ENCODE measurements around the gene DNAJB6.
A peak's percentile ranks its signal among the peaks of the same experiment; 100 is the strongest.

The DNAJB6 gene

DNA sequence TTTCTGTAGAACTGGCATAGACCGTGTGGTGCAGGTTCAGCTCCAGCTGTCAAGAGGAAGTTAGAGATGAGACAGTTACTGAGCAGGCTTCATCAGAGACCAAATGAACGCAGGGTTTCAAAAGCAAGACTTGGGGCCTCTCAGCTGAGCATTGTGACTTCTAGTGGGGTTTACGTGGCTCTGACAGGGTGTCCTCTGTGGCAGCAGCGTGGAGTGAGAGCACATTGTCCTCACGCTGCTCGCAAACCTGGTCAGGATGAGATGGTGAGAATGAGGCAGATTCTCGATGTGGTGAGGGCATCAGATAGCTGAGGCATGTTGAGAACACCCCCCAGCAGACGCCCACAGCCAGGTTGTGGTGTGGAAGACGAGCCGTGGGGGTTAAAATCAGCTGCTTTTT lies 126.0 kb downstream of the DNAJB6 start:
- TF ChIP-seq, protein P1, sequence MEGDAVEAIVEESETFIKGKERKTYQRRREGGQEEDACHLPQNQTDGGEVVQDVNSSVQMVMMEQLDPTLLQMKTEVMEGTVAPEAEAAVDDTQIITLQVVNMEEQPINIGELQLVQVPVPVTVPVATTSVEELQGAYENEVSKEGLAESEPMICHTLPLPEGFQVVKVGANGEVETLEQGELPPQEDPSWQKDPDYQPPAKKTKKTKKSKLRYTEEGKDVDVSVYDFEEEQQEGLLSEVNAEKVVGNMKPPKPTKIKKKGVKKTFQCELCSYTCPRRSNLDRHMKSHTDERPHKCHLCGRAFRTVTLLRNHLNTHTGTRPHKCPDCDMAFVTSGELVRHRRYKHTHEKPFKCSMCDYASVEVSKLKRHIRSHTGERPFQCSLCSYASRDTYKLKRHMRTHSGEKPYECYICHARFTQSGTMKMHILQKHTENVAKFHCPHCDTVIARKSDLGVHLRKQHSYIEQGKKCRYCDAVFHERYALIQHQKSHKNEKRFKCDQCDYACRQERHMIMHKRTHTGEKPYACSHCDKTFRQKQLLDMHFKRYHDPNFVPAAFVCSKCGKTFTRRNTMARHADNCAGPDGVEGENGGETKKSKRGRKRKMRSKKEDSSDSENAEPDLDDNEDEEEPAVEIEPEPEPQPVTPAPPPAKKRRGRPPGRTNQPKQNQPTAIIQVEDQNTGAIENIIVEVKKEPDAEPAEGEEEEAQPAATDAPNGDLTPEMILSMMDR (conservative IDR thresholded peaks at IDR 0.05; ENCODE audit: control insufficient read depth, insufficient read depth, low read depth, low read length): no peak
- no peak for DNase-seq (ENCODE audit: low read depth)
- no peak overlapping the region for H3K4me3 ChIP-seq (ENCODE audit: control insufficient read depth, low read depth, low read length)

DNA sequence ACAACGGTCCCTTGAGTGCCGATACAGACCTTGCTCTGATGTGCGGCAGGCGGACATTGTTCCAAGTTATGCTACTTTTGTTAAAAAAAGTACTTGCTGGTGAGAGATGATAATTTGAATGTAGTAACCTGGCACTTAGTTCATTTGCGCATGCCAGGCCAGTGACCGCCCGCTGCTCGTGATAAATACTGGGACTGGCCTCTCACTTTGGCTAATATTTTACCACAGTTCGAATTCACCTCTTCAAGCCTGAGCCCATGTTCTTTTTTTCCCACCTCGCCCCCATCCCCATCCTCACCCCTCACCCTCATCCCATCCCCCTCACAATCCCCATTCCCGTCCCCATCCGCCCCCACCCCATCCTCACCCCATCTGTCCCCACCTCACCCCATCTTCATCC lies 126.4 kb downstream of the DNAJB6 start:
- H3K4me3 ChIP-seq (ENCODE audit: control insufficient read depth, low read depth, low read length): no peak overlapping the region
- DNase-seq (ENCODE audit: low read depth): no peak
- TF ChIP-seq, protein P1 (conservative IDR thresholded peaks at IDR 0.05; ENCODE audit: control insufficient read depth, insufficient read depth, low read depth, low read length): no peak

DNA sequence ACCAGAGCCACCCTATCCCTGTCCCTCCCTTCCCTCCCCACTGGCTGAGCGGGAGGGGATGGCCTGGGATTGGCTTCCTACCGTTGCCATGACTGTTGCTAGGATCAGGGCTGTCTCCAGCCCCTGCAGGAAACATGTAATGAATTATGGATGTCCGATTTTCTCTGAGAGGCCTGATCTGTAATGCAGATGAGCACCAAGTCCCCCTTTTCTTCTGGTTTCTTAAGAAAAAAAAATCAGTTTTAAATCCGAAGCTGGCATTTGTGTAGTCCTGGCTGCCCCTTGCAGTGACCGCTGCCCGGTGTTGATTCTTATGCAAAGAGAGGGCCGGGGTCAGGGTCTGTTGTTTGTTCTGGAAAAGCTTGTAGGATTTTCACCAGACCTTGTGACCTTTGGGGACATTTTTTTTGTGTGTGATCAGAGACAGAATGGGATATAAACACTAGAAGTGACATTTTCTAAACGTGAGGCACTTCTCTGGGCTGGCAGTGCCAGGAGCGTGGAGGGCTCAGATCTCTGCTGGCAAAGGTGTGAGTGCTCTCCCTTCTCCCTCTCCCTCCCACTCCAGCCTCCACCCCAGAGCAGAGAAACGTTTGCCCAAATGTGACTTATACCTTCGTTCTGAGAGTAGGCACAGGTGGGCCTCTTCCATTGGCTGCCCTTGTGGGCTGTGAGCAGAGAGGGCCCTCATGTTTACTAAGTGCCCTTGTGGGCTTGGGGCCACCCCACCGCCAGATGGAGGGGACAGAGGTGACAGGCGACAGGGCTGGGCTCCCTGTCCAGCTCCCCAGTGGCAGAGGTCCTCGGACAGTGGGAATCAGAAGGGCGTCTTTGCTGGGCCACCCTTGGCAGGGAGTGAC lies 127.5 kb downstream of the DNAJB6 start:
- no peak for DNase-seq (ENCODE audit: low read depth)
- H3K4me3 ChIP-seq (ENCODE audit: control insufficient read depth, low read depth, low read length): no peak overlapping the region
- TF ChIP-seq, protein P1 (conservative IDR thresholded peaks at IDR 0.05; ENCODE audit: control insufficient read depth, insufficient read depth, low read depth, low read length): no peak

GRCh38 chr7:157464971-157465886 lies 128.4 kb downstream of the DNAJB6 start:
- TF ChIP-seq, protein P1 (conservative IDR thresholded peaks at IDR 0.05; ENCODE audit: control insufficient read depth, insufficient read depth, low read depth, low read length): no peak
- DNase-seq (ENCODE audit: low read depth): no peak
- no peak overlapping the region for H3K4me3 ChIP-seq (ENCODE audit: control insufficient read depth, low read depth, low read length)

DNA sequence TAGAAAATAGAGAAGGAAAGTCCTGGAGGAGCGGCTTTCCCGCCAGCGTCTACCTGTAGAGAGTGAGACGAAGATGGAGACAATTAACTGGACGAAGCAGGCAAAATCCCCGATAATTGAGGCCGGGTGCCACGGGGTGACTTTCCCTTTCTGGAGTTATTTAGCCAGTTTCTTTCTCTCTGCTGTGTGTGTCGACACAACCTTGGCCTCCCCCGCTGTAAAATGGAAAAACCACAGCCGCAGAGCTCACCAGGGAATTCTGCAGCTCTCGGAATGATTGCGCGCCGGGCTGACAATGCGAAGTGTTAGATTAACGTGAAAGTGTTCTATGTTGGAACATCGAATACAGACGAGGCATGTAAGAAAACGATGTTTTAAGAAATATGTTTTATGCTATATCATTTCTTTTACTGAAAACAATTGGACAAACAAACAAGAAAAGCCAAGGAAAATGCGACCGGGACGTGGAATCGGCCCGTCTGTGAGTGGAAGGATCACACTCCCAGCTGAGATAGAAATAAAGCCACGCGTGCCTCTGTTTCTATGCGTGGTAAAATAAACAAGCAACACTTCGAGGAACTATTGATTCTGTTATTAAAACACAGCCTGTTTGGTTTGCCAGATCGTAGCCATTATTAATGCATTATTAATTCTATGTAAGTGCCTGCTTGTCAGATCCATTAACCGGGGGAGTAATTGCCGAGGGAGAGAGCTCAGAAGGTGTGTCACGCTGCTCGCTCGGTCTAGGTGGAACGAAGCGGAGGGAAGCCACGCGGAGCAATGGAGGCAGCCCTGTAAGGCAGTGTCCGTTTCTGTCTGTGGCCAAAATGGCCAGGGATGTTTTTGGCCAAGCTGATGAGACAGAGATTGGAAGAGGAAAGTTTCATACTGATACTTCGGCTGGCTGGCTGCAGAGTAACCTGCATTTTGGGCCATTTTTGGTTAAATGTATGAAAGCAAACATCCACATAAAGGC lies 129.4 kb downstream of the DNAJB6 start:
- no peak overlapping the region for H3K4me3 ChIP-seq (ENCODE audit: control insufficient read depth, low read depth, low read length)
- TF ChIP-seq, protein P1 (conservative IDR thresholded peaks at IDR 0.05; ENCODE audit: control insufficient read depth, insufficient read depth, low read depth, low read length): no peak
- peak; percentile 53 for DNase-seq (ENCODE audit: low read depth)

- DNase-seq (ENCODE audit: low read depth): no peak
- TF ChIP-seq, protein P1 (conservative IDR thresholded peaks at IDR 0.05; ENCODE audit: control insufficient read depth, insufficient read depth, low read depth, low read length): no peak
Observed at GRCh38 chr7:157466867-157467261, 130.1 kb downstream of the DNAJB6 start.

More at GRCh38 chr7:157466867-157467261, 130.1 kb downstream of the DNAJB6 start:
- H3K4me3 ChIP-seq (ENCODE audit: control insufficient read depth, low read depth, low read length): no peak overlapping the region
